Measurements from ENCODE around the gene C3orf70.

DNA sequence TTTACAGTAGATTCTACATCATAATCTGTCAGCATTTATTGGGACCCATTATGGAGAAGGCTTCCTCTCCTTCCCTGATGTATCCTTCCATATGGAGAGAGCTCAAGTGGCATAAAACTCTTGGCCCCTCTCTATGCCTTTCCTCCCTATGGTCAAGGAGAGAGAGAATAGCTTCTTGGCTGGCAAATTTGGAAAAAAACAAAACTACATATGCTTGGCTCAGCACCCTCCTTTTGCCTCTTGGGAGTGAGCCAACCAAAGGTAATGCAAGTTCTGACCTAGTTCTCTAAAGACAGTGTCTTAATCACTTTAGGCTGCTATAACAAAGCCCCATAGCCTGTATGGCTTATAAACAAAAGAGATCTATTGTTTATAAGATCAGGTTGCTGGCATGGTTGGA lies 37.5 kb downstream of the C3orf70 start:
- TF ChIP-seq ZFX (IDR thresholded peaks at IDR 0.05; ENCODE audit: borderline replicate concordance), result no peak
- TF ChIP-seq, protein P1, sequence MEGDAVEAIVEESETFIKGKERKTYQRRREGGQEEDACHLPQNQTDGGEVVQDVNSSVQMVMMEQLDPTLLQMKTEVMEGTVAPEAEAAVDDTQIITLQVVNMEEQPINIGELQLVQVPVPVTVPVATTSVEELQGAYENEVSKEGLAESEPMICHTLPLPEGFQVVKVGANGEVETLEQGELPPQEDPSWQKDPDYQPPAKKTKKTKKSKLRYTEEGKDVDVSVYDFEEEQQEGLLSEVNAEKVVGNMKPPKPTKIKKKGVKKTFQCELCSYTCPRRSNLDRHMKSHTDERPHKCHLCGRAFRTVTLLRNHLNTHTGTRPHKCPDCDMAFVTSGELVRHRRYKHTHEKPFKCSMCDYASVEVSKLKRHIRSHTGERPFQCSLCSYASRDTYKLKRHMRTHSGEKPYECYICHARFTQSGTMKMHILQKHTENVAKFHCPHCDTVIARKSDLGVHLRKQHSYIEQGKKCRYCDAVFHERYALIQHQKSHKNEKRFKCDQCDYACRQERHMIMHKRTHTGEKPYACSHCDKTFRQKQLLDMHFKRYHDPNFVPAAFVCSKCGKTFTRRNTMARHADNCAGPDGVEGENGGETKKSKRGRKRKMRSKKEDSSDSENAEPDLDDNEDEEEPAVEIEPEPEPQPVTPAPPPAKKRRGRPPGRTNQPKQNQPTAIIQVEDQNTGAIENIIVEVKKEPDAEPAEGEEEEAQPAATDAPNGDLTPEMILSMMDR (IDR thresholded peaks at IDR 0.05), result no peak

Measured in 22Rv1 (cell line).